Activated naive CD8-positive, alpha-beta T cell treated with anti-CD3 and anti-CD28 coated beads for 36 hours (primary cell): Measurements from ENCODE around the gene MITF. TPM values are rescaled to one million over a fixed set of nuclear protein-coding genes. Genes with fewer than 3 reads are reported as not detected.

Experiments used
- DNase-seq: peaks from one replicate; pipeline ENCODE4 v3.0.0; 2021
- H3K27ac Mint-ChIP-seq: one replicate; pipeline ENCODE4 v1.8.0; 2022; ENCODE audit warnings: mild to moderate bottlenecking, moderate library complexity, mixed read lengths
- H3K27me3 Mint-ChIP-seq: one replicate; pipeline ENCODE4 v1.8.0; 2022; ENCODE audit warnings: mild to moderate bottlenecking, mixed read lengths
- H3K36me3 Mint-ChIP-seq: one replicate; pipeline ENCODE4 v1.8.0; 2021; ENCODE audit warnings: mild to moderate bottlenecking, mixed read lengths
- H3K4me1 Mint-ChIP-seq: one replicate; pipeline ENCODE4 v1.8.0; 2021; ENCODE audit warnings: mixed read lengths
- H3K4me3 Mint-ChIP-seq: one replicate; pipeline ENCODE4 v1.8.0; 2022; ENCODE audit warnings: mild to moderate bottlenecking, moderate library complexity, mixed read lengths
- H3K9me3 Mint-ChIP-seq: one replicate; pipeline ENCODE4 v1.8.0; 2022; ENCODE audit warnings: mixed read lengths
- total RNA-seq, 2 experiments: library from RNA; stranded (reverse); gene quantifications; one replicate each; pipeline ENCODE4 v1.2.3, GENCODE V29; 2021

The MITF gene
- total RNA-seq, 2 experiments from 2014 or later: 0.06 to 0.25 TPM

GRCh38 chr3:69847303-69847702 lies 108.0 kb downstream of the MITF start:
- Mint-ChIP-seq H3K4me1 (no peaks in the 10 kb centered on the region), H3K9me3 (peaks cover 2% of the 10 kb centered on the region), H3K36me3 (no peaks in the 10 kb centered on the region), H3K27ac (no peak overlapping the region), H3K27me3 (peaks cover 4% of the 10 kb centered on the region), H3K4me3 (no peak overlapping the region)
- DNase-seq: no peak

- Mint-ChIP-seq H3K4me3 (no peak overlapping the region), H3K36me3 (no peaks in the 10 kb centered on the region), H3K27ac (no peak overlapping the region)
Measured at GRCh38 chr3:69848113-69848512, 108.8 kb downstream of the MITF start.

DNA sequence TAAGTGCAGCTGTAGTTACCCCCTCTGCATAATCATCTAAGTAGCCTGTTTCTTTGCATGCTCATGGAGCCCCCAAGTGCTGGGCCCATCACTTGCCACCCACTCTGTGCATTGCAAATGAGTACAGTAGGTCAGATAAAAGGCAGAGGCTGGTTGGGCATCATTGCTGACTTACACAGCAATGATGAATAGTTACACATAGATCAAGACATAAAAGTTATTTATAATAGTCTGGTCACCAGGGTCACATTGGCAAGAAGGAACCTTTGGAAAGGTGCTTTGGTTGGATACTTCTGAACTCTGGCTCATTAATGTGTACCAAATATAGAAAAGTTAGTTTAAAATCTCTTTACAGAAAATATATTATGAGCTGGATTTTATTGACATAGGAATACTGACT lies 111.6 kb downstream of the MITF start:
- Mint-ChIP-seq H3K4me3 (no peak overlapping the region), H3K27me3 (peaks cover 12% of the 10 kb centered on the region), H3K4me1 (no peaks in the 10 kb centered on the region), H3K9me3 (peaks cover 2% of the 10 kb centered on the region), H3K27ac (no peak overlapping the region), H3K36me3 (no peaks in the 10 kb centered on the region)
- no peak for DNase-seq

More at GRCh38 chr3:69848113-69848512, 108.8 kb downstream of the MITF start:
- no peak for DNase-seq
- Mint-ChIP-seq H3K4me1 (no peaks in the 10 kb centered on the region), H3K9me3 (peaks cover 2% of the 10 kb centered on the region), H3K27me3 (peaks cover 8% of the 10 kb centered on the region)

GRCh38 chr3:69853027-69853426 lies 113.8 kb downstream of the MITF start:
- Mint-ChIP-seq H3K27ac (no peak overlapping the region), H3K27me3 (peaks cover 15% of the 10 kb centered on the region), H3K4me1 (no peaks in the 10 kb centered on the region), H3K36me3 (no peaks in the 10 kb centered on the region), H3K4me3 (no peak overlapping the region), H3K9me3 (peaks cover 2% of the 10 kb centered on the region)
- DNase-seq: no peak

- Mint-ChIP-seq H3K36me3 (no peaks in the 10 kb centered on the region), H3K27ac (no peak overlapping the region), H3K9me3 (no peaks in the 10 kb centered on the region), H3K4me3 (no peak overlapping the region), H3K27me3 (peaks cover 15% of the 10 kb centered on the region), H3K4me1 (no peaks in the 10 kb centered on the region)
- no peak for DNase-seq
Measured at GRCh38 chr3:69855436-69856162, 116.3 kb downstream of the MITF start.

- Mint-ChIP-seq H3K9me3 (no peaks in the 10 kb centered on the region), H3K27ac (no peak overlapping the region), H3K36me3 (no peaks in the 10 kb centered on the region), H3K4me1 (no peaks in the 10 kb centered on the region), H3K4me3 (no peak overlapping the region), H3K27me3 (peaks cover 16% of the 10 kb centered on the region)
- no peak for DNase-seq
Measured at GRCh38 chr3:69856965-69857705, 117.9 kb downstream of the MITF start.

GRCh38 chr3:69861556-69861955 lies 122.3 kb downstream of the MITF start:
- Mint-ChIP-seq H3K27ac (no peak overlapping the region), H3K9me3 (no peaks in the 10 kb centered on the region), H3K36me3 (no peaks in the 10 kb centered on the region), H3K4me1 (no peaks in the 10 kb centered on the region), H3K27me3 (peaks cover 13% of the 10 kb centered on the region), H3K4me3 (no peak overlapping the region)
- no peak for DNase-seq

DNA sequence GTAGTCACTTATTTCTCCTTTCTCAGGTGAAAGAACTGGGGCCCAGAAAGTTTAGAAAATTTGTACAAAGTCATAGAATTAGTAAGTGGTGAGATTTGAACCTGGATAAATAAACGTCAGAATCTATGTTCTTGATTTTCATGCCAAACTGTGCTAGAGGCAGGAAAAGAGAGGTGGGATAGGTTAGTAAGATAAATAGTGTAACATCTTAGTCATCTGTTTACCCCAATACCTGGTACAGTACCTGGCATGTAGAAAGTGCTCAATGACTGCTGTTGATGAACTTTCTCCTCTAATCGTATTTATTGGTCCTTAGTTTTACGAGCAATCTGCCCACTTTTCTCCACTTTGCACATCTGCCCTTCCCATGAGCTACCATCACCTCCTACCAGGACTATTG lies 124.9 kb downstream of the MITF start:
- no peaks in the 10 kb centered on the region for H3K9me3 Mint-ChIP-seq
- DNase-seq: no peak
- no peak overlapping the region for H3K4me3 Mint-ChIP-seq
- H3K27ac Mint-ChIP-seq: no peak overlapping the region
- H3K27me3 Mint-ChIP-seq: peaks cover 13% of the 10 kb centered on the region
- no peaks in the 10 kb centered on the region for H3K36me3 Mint-ChIP-seq
- no peaks in the 10 kb centered on the region for H3K4me1 Mint-ChIP-seq

- no peak overlapping the region for H3K27ac Mint-ChIP-seq
- DNase-seq: no peak
- H3K36me3 Mint-ChIP-seq: no peaks in the 10 kb centered on the region
Measured at GRCh38 chr3:69864766-69865165, 125.5 kb downstream of the MITF start.

GRCh38 chr3:69865925-69866679 lies 126.8 kb downstream of the MITF start:
- H3K27me3 Mint-ChIP-seq: peaks cover 8% of the 10 kb centered on the region
- no peak overlapping the region for H3K27ac Mint-ChIP-seq
- H3K4me3 Mint-ChIP-seq: no peak overlapping the region
- no peaks in the 10 kb centered on the region for H3K36me3 Mint-ChIP-seq
- H3K4me1 Mint-ChIP-seq: no peaks in the 10 kb centered on the region
- DNase-seq: no peak
- no peaks in the 10 kb centered on the region for H3K9me3 Mint-ChIP-seq

More at GRCh38 chr3:69864766-69865165, 125.5 kb downstream of the MITF start:
- peaks cover 13% of the 10 kb centered on the region for H3K27me3 Mint-ChIP-seq
- no peaks in the 10 kb centered on the region for H3K9me3 Mint-ChIP-seq
- no peak overlapping the region for H3K4me3 Mint-ChIP-seq
- H3K4me1 Mint-ChIP-seq: no peaks in the 10 kb centered on the region

DNA sequence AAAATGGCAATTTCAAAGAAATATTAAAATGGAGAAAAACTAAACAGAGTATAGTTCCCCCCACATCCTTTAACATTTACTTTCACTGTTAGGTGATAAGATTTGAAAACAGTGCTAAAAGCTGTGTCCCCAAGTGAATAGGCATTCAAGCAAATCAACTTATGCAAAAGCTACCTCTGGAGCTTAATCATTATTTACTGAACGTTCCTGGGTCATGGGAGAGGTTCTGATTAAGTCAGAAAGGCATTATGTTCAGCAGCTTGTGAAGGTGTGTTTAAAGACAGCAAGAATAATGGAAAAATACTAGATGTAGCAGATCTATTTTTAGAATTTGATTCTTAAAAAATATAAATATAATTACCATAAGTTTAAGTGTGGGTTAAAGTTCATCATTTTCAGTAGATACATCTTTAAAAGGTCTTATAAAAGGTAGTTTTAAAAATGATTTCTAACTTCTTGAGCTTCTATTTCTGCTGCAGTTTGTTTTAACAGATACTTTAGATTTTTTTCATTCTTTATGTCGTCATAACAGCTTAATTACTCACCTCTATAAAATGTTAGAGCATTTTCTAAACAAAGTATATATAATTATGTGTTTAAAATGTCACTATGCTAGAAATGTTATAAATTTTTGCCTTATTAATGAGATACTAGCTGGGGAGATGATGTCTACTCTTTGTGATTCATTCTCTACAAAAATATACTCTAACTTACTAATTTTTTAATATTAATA lies 127.9 kb downstream of the MITF start:
- peaks cover 8% of the 10 kb centered on the region for H3K27me3 Mint-ChIP-seq
- no peaks in the 10 kb centered on the region for H3K9me3 Mint-ChIP-seq
- H3K4me3 Mint-ChIP-seq: no peak overlapping the region
- H3K36me3 Mint-ChIP-seq: no peaks in the 10 kb centered on the region
- H3K27ac Mint-ChIP-seq: no peak overlapping the region
- no peak for DNase-seq
- H3K4me1 Mint-ChIP-seq: no peaks in the 10 kb centered on the region

- no peaks in the 10 kb centered on the region for H3K36me3 Mint-ChIP-seq
- H3K27ac Mint-ChIP-seq: no peak overlapping the region
- H3K27me3 Mint-ChIP-seq: peaks cover 8% of the 10 kb centered on the region
- H3K9me3 Mint-ChIP-seq: no peaks in the 10 kb centered on the region
- no peak overlapping the region for H3K4me3 Mint-ChIP-seq
- H3K4me1 Mint-ChIP-seq: no peaks in the 10 kb centered on the region
- DNase-seq: no peak
Measured at GRCh38 chr3:69867941-69868505, 128.8 kb downstream of the MITF start.

GRCh38 chr3:69868841-69869420 lies 129.7 kb downstream of the MITF start:
- no peaks in the 10 kb centered on the region for H3K9me3 Mint-ChIP-seq
- no peak overlapping the region for H3K4me3 Mint-ChIP-seq
- no peaks in the 10 kb centered on the region for H3K36me3 Mint-ChIP-seq
- peaks cover 8% of the 10 kb centered on the region for H3K27me3 Mint-ChIP-seq
- H3K4me1 Mint-ChIP-seq: no peaks in the 10 kb centered on the region
- DNase-seq: no peak
- H3K27ac Mint-ChIP-seq: no peak overlapping the region

GRCh38 chr3:69869643-69870042 lies 130.4 kb downstream of the MITF start:
- DNase-seq: no peak
- Mint-ChIP-seq H3K27ac (no peak overlapping the region), H3K4me3 (no peak overlapping the region), H3K27me3 (peaks cover 6% of the 10 kb centered on the region), H3K36me3 (no peaks in the 10 kb centered on the region), H3K4me1 (no peaks in the 10 kb centered on the region), H3K9me3 (no peaks in the 10 kb centered on the region)
